ENCODE data around the gene SNPH. TPM values are rescaled to one million over a fixed set of nuclear protein-coding genes. Genes with fewer than 3 reads are reported as not detected.

SNPH gene
- total RNA-seq, 1 experiment from 2014 or later = 7.8 TPM

- no peak for DNase-seq (ENCODE audit: low read depth)
Observed at GRCh38 chr20:1323256-1323655, 57.2 kb downstream of the SNPH start.

- DNase-seq (ENCODE audit: low read depth) = no peak
Observed at GRCh38 chr20:1323830-1324597, 57.9 kb downstream of the SNPH start.

DNA sequence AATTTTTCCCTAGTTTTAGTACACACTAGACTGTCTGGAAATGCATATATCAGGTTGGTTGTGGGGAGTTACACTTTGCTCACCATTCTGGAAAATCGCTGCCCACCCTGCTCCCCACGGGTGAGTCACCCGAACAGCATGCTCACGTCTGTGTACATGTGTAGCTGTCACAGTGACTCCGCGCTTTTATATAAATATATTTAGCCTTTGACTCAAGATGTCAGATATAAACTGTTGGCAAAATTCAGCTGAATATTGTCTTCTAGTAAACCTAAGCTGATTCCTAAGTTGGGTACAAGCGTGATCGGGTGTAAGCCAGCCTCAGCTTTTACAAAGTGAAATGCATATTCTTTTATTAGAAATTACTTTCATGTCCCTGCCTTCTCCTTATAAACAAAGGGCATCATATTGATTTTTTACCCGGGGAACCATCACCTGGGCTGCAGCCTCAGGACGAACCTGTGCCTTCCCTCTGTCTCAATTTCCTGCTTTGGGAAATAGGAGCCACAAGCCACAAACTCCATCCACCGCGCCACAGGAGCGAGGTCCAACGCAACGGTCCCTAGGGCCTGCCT lies 58.6 kb downstream of the SNPH start:
- DNase-seq (ENCODE audit: low read depth) = peak; percentile 39

GRCh38 chr20:1325173-1326030 lies 59.3 kb downstream of the SNPH start:
- DNase-seq (ENCODE audit: low read depth) = peak; percentile 92

GRCh38 chr20:1326031-1326930 lies 60.2 kb downstream of the SNPH start:
- no peak for DNase-seq (ENCODE audit: low read depth)

DNA sequence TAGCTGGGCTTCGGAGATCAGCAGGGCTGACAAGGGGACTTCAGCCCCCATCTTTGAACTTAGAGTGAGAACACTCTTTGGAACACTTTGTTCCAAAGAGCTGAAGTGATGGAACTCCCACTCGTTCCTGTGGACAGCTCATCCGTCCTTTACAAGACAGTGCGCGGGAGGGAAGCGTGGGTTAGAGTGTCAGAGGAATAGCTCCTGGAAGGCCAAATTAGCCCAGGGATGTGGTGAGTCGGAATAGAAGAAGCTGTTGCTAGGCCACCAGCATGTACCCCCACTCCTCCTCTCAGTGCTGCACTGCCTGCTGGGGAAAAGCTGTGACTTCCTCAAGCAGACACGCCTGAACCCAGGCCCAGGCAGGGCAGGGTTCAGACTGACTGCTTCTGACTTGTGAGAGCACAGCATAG lies 61.2 kb downstream of the SNPH start:
- DNase-seq (ENCODE audit: low read depth) = peak; percentile 50

DNA sequence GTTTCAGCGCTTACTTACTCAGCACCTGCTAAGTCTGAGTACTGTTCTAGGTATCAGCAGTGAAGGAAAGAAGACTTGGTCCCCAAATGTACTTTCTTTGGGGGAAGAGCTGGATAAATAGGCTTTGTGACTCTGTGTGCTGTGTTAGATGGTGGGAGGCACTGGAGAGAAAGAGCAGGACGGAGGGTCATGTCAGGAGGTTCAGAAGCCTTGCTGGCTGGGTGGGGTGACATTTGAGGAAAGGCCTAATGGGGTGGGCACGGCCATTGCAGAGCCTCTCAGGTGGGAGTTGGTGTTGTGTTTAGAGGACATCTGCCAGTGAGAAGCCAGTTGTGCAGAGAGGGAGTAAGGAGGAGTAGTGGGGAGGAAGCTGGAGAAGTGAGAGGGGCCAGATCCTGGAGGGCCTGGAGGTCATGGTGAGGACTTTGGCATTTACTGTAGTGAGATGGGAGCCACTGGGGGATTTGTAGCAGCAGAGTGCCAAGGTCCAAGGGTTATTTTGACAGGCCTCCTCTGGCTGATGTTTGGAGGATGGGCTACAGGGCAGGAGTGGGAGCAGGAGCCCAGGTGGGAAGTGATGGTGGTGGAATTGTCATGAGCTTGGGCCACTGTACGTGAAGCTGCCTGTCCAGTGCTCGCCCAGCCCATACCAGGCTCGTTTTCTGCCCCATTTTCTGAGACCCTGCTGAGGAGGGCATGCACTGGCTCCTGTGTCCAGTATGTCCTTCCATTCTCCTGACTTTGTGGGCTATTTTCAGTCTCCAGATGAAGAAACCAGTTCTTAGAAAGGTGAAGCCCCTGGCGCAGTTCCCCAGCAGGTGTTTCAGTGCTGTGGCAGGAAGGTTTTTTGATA lies 62.0 kb downstream of the SNPH start:
- no peak for DNase-seq (ENCODE audit: low read depth)

DNA sequence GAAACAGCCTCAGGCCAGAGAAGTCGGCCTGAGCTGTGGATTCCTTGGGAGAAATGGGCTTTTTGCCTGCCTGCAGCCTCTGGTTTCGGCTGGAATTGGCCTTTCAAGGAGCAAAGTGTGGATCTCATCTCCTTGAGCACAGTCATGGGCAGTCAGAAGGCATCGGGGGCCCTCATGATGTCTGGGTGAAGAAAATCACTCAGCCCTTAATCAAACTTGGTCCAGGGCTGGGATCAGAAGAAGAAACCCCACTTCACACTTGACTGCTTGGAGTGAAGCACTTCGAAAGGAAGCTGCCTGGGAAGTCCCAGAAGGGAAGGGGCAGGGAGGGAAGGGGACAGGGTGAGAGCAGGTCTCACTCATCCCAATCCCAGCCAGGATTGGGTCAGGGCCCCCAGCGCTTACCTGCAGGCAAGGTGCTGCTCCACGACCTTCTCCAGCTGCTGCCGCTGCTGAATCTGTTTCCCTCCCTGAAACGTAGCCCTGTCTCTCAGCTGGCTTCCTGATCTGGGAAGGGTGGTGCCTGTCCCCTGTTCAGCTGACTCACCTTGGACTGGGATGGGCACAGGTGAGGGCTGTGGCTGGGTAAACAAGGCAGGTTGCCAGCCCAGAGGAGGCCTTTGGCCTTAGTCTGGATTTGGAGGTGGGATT lies 62.7 kb downstream of the SNPH start, which contains the start of gene SDCBP2:
TSS of gene SDCBP2 (minus strand) at position 460 of the 651 bp plus-strand sequence. CDS start 8,723 bp downstream, outside the sequence.
- DNase-seq (ENCODE audit: low read depth) = no peak

DNA sequence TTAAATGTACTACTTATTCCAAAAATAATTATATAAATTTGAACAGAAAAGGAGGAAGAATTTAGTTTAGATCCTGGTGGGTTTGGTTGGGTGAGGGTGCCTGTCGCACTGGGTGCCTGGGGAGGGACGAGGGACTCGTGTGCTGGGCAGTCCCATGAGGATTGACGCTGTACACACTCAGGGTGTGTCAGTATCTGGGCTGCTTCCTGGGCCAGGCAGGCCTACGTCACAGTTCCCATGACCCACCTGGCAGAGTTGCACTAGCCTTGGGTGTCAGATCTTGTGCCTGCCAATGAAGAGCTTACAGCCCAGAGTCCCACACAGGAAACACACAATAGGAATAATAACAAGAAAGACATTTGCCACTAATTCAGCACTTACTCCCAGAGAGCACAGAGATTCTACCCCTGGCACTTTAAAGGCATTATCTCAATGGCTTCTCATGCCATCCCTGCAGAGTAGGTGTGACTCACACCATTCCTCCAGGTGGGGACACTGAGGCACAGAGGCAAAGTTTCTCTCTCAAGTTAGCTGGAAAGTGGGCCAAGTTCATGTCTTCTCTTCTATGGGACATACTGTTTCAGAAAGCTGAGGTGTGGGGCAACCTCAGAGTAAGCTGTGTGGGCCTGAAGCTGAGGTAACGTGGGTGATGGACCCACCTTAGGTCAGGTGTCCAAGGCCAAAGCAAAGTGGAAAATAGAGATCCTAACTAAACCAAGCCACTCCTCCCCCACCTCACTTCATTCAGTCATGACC lies 64.2 kb downstream of the SNPH start:
- no peak for DNase-seq (ENCODE audit: low read depth)

- DNase-seq (ENCODE audit: low read depth) = no peak
Observed at GRCh38 chr20:1331101-1331500, 65.0 kb downstream of the SNPH start.

- no peak for DNase-seq (ENCODE audit: low read depth)
Observed at GRCh38 chr20:1331801-1332453, 65.8 kb downstream of the SNPH start.

- DNase-seq (ENCODE audit: low read depth) = no peak
Observed at GRCh38 chr20:1332749-1333300, 66.7 kb downstream of the SNPH start.

DNA sequence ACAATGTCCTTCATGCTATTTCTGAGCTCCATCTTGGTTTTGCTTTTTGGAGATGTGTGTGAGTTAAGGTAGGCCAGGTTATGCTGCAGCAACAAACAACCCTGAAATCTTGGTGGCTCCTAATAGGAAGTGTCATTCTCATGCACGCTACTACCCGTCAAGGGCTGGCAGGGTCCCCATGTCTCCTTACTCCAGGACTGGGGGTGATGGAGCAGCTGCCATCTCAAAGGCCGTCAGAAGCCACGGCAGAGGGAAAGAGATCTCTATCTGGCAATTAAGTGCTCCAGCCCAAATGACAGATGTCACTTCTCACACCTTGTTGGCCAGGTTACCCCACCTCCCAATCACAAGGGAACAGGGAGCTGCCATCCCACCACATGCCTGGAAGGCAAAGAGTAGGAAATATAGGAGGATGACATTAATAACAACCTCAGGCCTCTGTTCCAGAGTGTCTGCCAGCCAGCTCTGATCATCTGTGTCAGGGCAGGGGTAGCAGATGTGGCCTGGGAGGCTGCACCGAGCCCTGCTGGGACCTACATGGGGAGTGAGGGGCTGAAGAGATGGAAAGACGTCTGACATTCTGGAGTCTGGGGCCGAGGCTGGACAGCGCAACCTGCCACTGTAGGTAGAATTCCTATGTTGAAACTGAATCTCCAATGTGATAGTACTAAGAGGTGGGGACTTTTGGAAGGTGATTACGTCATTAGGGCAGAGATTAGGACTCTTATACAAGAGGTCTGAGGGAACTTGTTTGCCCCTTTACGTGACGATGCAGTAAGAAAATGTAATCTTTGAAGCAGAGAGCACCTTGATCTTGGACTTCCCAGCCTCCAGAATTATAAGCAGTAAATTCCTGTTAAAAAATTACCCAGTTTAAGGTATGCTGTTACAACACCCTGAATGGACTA lies 67.6 kb downstream of the SNPH start:
- DNase-seq (ENCODE audit: low read depth) = no peak

GRCh38 chr20:1334370-1334731 lies 68.3 kb downstream of the SNPH start:
- DNase-seq (ENCODE audit: low read depth) = no peak

DNA sequence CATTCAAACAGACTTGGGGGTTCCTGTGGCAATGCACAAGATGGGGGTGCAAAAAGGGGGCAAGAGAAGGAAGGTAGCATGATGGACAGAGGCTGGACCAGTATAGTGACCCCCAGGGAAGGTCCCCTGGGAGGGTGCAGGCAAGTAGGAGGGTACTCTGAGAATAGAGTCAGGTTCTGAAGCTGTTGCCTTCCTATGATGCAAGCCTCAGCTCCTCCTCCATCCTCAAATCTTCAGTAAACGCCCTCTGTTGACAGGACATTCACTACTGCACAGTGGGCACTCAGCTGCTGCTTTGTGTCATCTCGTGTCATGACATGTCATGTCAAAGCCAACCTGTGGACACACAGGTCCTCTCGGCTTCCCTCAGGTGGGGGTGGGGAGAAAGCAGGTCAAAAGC lies 68.7 kb downstream of the SNPH start:
- no peak for DNase-seq (ENCODE audit: low read depth)

DNA sequence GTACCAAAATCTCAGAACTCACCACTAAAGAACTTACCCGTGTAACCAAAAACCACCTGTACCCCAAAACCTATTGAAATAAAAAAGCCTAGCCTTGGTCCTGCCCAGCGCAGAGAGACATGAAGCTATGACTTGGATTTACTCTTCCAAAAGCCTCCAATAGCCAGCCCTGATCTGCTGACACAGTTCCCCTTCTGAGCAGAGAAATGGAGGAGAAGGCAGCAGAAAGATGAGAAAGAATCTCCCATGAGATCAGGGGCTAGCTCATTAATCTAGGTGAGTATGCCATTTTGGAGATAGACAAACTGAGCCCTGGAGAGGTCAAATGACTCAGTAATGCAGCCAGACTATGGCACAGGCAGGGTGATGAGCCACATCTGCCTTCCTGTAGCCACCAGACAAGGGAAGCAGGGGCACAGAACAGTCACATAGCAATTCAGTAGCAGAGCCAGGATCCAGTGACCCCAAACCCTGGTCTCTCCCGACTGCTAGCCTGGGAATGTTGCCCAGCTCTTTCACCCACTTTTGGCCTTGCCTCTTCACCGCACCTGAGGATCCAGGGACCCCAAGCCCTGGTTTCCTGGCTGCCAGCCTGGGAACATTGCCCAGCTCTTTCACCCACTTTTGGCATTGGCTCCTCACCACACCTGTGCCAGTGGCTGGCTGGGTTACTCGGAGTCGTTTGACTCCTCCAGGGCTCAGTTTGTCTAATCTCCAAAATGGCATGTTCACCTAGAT lies 70.0 kb downstream of the SNPH start:
- no peak for DNase-seq (ENCODE audit: low read depth)

Data from HT1080 (cell line).